DOHH2 (cell line): ENCODE results near the gene EPDR1.

Experiments used
- H3F3A ChIP-seq: fragments of 200-600 bp; sonication (generic), shearing (Covaris generic); 2 replicates; pipeline ENCODE4 v1.6.0; 2016; ENCODE audit warnings: antibody characterized with exemption, mild to moderate bottlenecking; ENCODE audit not compliant: control insufficient read depth, insufficient read depth
- H3K27ac ChIP-seq: fragments of 200-600 bp; sonication (generic); 2 replicates; pipeline ENCODE4 v1.5.1; 2014; ENCODE audit warnings: low read depth, mild to moderate bottlenecking, low read length, moderate library complexity
- H3K27me3 ChIP-seq: fragments of 200-600 bp; sonication (generic); 2 replicates; pipeline ENCODE4 v1.6.1; 2014; ENCODE audit warnings: mild to moderate bottlenecking, low read length, mixed read lengths; ENCODE audit not compliant: control insufficient read depth
- H3K36me3 ChIP-seq: fragments of 200-600 bp; sonication (generic); 2 replicates; pipeline ENCODE4 v1.6.1; 2014; ENCODE audit warnings: mild to moderate bottlenecking, low read length, moderate library complexity, mixed read lengths; ENCODE audit not compliant: control insufficient read depth
- H3K4me1 ChIP-seq: fragments of 200-600 bp; sonication (generic); 2 replicates; pipeline ENCODE4 v1.6.1; 2014; ENCODE audit warnings: mild to moderate bottlenecking, low read length, mixed read lengths; ENCODE audit not compliant: control insufficient read depth
- H3K4me2 ChIP-seq: fragments of 200-600 bp; sonication (generic); 2 replicates; pipeline ENCODE4 v1.6.0; 2014; ENCODE audit warnings: mild to moderate bottlenecking, low read length, moderate library complexity
- H3K4me3 ChIP-seq: fragments of 200-600 bp; sonication (generic); 2 replicates; pipeline ENCODE4 v1.5.1; 2014; ENCODE audit warnings: mild to moderate bottlenecking, low read length, mixed read lengths
- H3K79me2 ChIP-seq: fragments of 200-600 bp; sonication (generic); 2 replicates; pipeline ENCODE4 v1.6.1; 2014; ENCODE audit warnings: mild to moderate bottlenecking, low read length, mixed read lengths; ENCODE audit not compliant: control insufficient read depth
- H3K9me2 ChIP-seq: fragments of 200-600 bp; sonication (generic); replicated peaks from 2 replicates; pipeline ENCODE4 v1.6.1; 2014; ENCODE audit warnings: mild to moderate bottlenecking, low read length, mixed read lengths; ENCODE audit not compliant: control insufficient read depth
- H3K9me3 ChIP-seq: fragments of 200-600 bp; sonication (generic); 2 replicates; pipeline ENCODE4 v1.6.1; 2014; ENCODE audit warnings: antibody characterized with exemption, low read length, mixed read lengths; ENCODE audit not compliant: control insufficient read depth, insufficient read depth
- H4K20me1 ChIP-seq: fragments of 200-600 bp; sonication (generic); 2 replicates; pipeline ENCODE4 v1.6.0; 2014; ENCODE audit warnings: low read depth, mild to moderate bottlenecking, antibody characterized with exemption, low read length, moderate library complexity; ENCODE audit not compliant: control insufficient read depth, insufficient read depth
- EZH2phosphoT487 ChIP-seq: fragments of 200-600 bp; sonication (generic); IDR thresholded peaks from 2 replicates; pipeline ENCODE4 v1.6.1; 2017; ENCODE audit warnings: borderline replicate concordance, mild to moderate bottlenecking, antibody characterized with exemption, low read length, moderate library complexity, mixed read lengths
- TF ChIP-seq, protein P1 (sequence below): fragments of 200-600 bp; sonication (generic); IDR thresholded peaks from one replicate; pipeline ENCODE4 v1.5.1; 2014; ENCODE audit warnings: antibody characterized with exemption, mild to moderate bottlenecking, low read depth, low read length; ENCODE audit not compliant: poor library complexity, severe bottlenecking

The EPDR1 gene

DNA sequence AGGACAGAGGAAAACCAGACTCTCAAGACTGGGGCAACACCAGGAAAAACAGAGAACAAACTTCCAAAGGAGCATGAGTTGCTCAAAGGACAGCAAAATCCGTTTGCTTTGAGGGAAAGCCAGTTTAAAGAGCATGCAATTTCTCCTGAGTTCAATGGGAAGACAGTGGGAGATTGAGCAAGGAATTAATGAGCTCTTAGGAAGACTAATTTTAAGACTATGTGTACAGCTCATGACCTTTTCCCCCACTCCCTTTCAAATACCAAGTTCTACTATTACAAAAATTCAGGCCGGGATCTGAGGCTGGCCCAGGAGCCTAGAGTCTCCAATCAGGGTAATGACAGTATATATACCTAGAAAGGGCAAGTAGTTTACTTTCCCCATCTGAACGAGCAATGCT is 79.2 kb downstream of the EPDR1 start:
- Histone ChIP-seq H3K27ac (no peak overlapping the region), H3K4me3 (no peak overlapping the region), H3F3A (no peaks in the 10 kb centered on the region), H3K79me2 (no peaks in the 10 kb centered on the region), H3K9me2 (no peaks in the 10 kb centered on the region), H3K36me3 (no peaks in the 10 kb centered on the region), H3K9me3 (no peaks in the 10 kb centered on the region), H3K27me3 (no peaks in the 10 kb centered on the region), H4K20me1 (no peaks in the 10 kb centered on the region), H3K4me2 (no peak overlapping the region), H3K4me1 (no peaks in the 10 kb centered on the region)
- TF ChIP-seq, protein P1, sequence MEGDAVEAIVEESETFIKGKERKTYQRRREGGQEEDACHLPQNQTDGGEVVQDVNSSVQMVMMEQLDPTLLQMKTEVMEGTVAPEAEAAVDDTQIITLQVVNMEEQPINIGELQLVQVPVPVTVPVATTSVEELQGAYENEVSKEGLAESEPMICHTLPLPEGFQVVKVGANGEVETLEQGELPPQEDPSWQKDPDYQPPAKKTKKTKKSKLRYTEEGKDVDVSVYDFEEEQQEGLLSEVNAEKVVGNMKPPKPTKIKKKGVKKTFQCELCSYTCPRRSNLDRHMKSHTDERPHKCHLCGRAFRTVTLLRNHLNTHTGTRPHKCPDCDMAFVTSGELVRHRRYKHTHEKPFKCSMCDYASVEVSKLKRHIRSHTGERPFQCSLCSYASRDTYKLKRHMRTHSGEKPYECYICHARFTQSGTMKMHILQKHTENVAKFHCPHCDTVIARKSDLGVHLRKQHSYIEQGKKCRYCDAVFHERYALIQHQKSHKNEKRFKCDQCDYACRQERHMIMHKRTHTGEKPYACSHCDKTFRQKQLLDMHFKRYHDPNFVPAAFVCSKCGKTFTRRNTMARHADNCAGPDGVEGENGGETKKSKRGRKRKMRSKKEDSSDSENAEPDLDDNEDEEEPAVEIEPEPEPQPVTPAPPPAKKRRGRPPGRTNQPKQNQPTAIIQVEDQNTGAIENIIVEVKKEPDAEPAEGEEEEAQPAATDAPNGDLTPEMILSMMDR = no peak
- no peak for TF ChIP-seq EZH2phosphoT487

DNA sequence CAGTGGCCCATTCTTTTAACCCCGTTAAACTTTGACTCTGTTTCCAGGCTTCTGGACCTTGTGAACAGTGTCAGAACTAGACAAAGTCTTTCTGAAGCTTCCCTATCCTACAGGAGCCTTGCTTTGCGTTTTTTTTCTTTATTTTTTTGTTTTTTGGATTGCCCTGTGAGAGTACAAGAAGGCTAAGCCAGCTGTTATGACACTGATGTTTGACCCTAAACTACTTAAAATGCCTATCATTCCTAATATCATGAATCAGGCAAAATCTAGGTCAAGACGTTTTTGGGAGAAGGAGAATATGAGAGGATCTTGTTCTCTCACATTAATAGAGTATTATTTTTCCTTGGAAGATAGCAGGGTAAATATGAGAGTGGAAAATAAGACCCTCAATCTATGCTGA is 79.8 kb downstream of the EPDR1 start:
- H3K9me3 ChIP-seq = no peaks in the 10 kb centered on the region
- no peaks in the 10 kb centered on the region for H3K9me2 ChIP-seq
- no peak overlapping the region for H3K27ac ChIP-seq
- no peak overlapping the region for H3K4me3 ChIP-seq
- H3F3A ChIP-seq = no peaks in the 10 kb centered on the region
- H3K79me2 ChIP-seq = no peaks in the 10 kb centered on the region
- H3K36me3 ChIP-seq = no peaks in the 10 kb centered on the region
- no peaks in the 10 kb centered on the region for H3K4me1 ChIP-seq
- TF ChIP-seq, protein P1 = no peak
- no peak for TF ChIP-seq EZH2phosphoT487
- H3K4me2 ChIP-seq = no peak overlapping the region
- H4K20me1 ChIP-seq = no peaks in the 10 kb centered on the region
- H3K27me3 ChIP-seq = no peaks in the 10 kb centered on the region
